ENCODE results near the gene VAV1. TPM values are rescaled to one million over a fixed set of nuclear protein-coding genes. Genes with fewer than 3 reads are reported as not detected.

VAV1 gene
- total and polyA plus RNA-seq, 2 of the 13 experiments (the other 11 are each of a cell fraction or from before 2014, with no cell fraction given), result not detected

DNA sequence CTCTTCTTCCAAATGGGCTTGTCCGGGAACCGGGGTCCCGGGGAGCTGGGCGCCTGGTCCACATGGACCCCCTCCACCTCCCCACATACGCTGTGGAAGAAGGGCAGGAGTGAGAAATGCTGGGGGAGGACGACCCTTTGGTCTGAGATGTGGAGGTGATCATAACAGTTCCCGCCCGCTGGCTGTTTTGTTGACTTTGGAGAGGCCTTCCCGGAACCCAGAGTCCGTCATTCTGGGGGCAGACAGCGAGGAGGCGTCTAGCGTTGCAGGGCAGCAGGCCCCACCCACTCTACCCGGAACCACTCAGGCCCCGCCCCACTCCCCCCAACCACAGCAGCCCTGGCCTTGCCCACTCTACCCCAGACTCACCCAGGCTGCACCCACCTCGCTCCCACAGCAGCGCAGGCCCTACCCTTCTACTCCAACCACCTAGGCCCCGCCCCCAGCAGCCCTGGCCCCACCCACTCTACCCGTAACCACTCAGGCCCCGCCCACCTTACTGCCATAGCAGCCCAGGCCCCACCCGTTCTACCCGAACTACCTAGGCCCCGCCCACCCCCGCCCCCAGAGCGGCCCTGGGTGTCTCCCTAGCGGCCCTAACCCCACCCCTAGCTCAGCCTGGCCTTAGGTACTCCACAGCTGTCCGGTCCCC, 42.2 kb upstream of the VAV1 start (continued):
- TF ChIP-seq ZKSCAN5 (CRISPR knock-in tag; IDR thresholded peaks at IDR 0.05) (peak; percentile 96), HMGA1 (CRISPR knock-in tag; conservative IDR thresholded peaks at IDR 0.05) (no peak), JDP2 (CRISPR knock-in tag; IDR thresholded peaks at IDR 0.05; ENCODE audit: borderline replicate concordance) (no peak; the same call in 1 of the 2 replicates), GATAD2A (CRISPR knock-in tag; IDR thresholded peaks at IDR 0.05) (peak; percentile 88), HNF4G (IDR thresholded peaks at IDR 0.05; ENCODE audit: borderline replicate concordance, low read depth, low read length) (no peak), HNF4G (CRISPR knock-in tag; IDR thresholded peaks at IDR 0.05; ENCODE audit: borderline replicate concordance, low read depth) (0 out of 2 replicates have a peak, but pooled peaks have one; percentile 40), ZNF20 (CRISPR knock-in tag; IDR thresholded peaks at IDR 0.05) (no peak), ZBTB42 (CRISPR knock-in tag; IDR thresholded peaks at IDR 0.05) (no peak), GFI1 (CRISPR knock-in tag; IDR thresholded peaks at IDR 0.05; ENCODE audit: borderline replicate concordance) (no peak), CHD4 (IDR thresholded peaks at IDR 0.05; ENCODE audit: borderline replicate concordance, low read length) (no peak), NR2F2 (IDR thresholded peaks at IDR 0.05; ENCODE audit: borderline replicate concordance, low read depth) (no peak), NFE2L2 (IDR thresholded peaks at IDR 0.05; ENCODE audit: low read length) (no peak), TP53 (CRISPR knock-in tag; conservative IDR thresholded peaks at IDR 0.05) (no peak)
- TF ChIP-seq, protein P1, sequence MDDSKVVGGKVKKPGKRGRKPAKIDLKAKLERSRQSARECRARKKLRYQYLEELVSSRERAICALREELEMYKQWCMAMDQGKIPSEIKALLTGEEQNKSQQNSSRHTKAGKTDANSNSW (CRISPR knock-in tag; IDR thresholded peaks at IDR 0.05; ENCODE audit: borderline replicate concordance), result no peak
- TF ChIP-seq, protein P2, sequence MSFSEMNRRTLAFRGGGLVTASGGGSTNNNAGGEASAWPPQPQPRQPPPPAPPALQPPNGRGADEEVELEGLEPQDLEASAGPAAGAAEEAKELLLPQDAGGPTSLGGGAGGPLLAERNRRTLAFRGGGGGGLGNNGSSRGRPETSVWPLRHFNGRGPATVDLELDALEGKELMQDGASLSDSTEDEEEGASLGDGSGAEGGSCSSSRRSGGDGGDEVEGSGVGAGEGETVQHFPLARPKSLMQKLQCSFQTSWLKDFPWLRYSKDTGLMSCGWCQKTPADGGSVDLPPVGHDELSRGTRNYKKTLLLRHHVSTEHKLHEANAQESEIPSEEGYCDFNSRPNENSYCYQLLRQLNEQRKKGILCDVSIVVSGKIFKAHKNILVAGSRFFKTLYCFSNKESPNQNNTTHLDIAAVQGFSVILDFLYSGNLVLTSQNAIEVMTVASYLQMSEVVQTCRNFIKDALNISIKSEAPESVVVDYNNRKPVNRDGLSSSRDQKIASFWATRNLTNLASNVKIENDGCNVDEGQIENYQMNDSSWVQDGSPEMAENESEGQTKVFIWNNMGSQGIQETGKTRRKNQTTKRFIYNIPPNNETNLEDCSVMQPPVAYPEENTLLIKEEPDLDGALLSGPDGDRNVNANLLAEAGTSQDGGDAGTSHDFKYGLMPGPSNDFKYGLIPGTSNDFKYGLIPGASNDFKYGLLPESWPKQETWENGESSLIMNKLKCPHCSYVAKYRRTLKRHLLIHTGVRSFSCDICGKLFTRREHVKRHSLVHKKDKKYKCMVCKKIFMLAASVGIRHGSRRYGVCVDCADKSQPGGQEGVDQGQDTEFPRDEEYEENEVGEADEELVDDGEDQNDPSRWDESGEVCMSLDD (CRISPR knock-in tag; IDR thresholded peaks at IDR 0.05; ENCODE audit: borderline replicate concordance), result peak; percentile 70; the same call in 1 of the 2 replicates
- TF ChIP-seq, protein P3, sequence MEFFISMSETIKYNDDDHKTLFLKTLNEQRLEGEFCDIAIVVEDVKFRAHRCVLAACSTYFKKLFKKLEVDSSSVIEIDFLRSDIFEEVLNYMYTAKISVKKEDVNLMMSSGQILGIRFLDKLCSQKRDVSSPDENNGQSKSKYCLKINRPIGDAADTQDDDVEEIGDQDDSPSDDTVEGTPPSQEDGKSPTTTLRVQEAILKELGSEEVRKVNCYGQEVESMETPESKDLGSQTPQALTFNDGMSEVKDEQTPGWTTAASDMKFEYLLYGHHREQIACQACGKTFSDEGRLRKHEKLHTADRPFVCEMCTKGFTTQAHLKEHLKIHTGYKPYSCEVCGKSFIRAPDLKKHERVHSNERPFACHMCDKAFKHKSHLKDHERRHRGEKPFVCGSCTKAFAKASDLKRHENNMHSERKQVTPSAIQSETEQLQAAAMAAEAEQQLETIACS (CRISPR knock-in tag; IDR thresholded peaks at IDR 0.05), result no peak
- TF ChIP-seq, protein P4, sequence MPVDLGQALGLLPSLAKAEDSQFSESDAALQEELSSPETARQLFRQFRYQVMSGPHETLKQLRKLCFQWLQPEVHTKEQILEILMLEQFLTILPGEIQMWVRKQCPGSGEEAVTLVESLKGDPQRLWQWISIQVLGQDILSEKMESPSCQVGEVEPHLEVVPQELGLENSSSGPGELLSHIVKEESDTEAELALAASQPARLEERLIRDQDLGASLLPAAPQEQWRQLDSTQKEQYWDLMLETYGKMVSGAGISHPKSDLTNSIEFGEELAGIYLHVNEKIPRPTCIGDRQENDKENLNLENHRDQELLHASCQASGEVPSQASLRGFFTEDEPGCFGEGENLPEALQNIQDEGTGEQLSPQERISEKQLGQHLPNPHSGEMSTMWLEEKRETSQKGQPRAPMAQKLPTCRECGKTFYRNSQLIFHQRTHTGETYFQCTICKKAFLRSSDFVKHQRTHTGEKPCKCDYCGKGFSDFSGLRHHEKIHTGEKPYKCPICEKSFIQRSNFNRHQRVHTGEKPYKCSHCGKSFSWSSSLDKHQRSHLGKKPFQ (CRISPR knock-in tag; IDR thresholded peaks at IDR 0.05; ENCODE audit: insufficient replicate concordance), result no peak
- TF ChIP-seq, protein P5, sequence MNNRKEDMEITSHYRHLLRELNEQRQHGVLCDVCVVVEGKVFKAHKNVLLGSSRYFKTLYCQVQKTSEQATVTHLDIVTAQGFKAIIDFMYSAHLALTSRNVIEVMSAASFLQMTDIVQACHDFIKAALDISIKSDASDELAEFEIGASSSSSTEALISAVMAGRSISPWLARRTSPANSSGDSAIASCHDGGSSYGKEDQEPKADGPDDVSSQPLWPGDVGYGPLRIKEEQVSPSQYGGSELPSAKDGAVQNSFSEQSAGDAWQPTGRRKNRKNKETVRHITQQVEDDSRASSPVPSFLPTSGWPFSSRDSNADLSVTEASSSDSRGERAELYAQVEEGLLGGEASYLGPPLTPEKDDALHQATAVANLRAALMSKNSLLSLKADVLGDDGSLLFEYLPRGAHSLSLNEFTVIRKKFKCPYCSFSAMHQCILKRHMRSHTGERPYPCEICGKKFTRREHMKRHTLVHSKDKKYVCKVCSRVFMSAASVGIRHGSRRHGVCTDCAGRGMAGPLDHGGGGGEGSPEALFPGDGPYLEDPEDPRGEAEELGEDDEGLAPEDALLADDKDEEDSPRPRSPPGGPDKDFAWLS (CRISPR knock-in tag; IDR thresholded peaks at IDR 0.05; ENCODE audit: borderline replicate concordance), result no peak
